ENCODE results near the gene GABPB1.

GABPB1 gene

DNA sequence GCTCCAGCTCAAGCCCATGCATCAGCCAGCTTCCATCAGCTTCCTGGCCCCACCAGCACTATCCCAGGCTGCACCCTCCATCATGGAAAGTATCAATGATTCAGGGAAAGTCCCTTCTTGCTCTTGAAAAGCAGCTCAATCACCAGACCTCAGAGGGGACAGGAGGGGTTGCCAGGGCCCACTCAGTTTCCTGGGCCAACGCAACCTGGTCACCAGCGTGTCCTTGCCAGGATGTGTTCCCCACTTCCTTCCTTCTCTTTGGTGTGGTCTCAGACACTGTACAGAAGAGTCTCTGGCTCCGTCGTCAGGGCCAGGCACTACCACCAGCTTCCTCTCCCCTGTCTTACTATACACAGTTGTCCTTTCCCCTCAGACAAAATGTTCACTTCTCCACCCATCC lies 92.5 kb downstream of the GABPB1 start:
- no peak for TF ChIP-seq CTCF (conservative IDR thresholded peaks at IDR 0.05; ENCODE audit: low read depth, low read length)
- DNase-seq (ENCODE audit: low read depth): no peak
- no peak overlapping the region for H3K4me3 ChIP-seq (ENCODE audit: low read length)

DNA sequence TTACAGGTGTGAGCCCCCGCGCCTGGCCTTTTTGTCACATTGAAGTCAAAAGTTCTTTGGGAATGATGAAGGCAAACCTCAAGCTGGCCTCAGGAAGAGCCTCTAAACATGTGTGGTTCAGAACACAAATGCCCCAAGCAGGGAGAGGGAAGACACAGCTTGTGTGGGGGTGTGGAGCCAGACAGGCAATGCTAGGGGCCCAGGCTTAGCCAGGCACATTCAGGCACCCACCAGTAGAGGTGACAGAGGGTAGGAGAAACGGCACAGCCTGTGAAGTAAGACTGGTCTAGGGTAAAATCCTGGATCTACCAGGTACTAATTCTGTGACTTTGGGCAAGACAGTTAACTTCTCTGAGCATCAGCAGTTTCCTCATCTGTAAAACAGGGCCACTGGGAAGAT lies 93.0 kb downstream of the GABPB1 start:
- DNase-seq (ENCODE audit: low read depth): no peak
- no peak for TF ChIP-seq CTCF (conservative IDR thresholded peaks at IDR 0.05; ENCODE audit: low read depth, low read length)
- no peak overlapping the region for H3K4me3 ChIP-seq (ENCODE audit: low read length)

- no peak for DNase-seq (ENCODE audit: low read depth)
- TF ChIP-seq CTCF (conservative IDR thresholded peaks at IDR 0.05; ENCODE audit: low read depth, low read length): no peak
- H3K4me3 ChIP-seq (ENCODE audit: low read length): no peak overlapping the region
Measured at GRCh38 chr15:50260969-50261496, 94.0 kb downstream of the GABPB1 start.

- TF ChIP-seq CTCF (conservative IDR thresholded peaks at IDR 0.05; ENCODE audit: low read depth, low read length): no peak
- no peak overlapping the region for H3K4me3 ChIP-seq (ENCODE audit: low read length)
- DNase-seq (ENCODE audit: low read depth): no peak
Measured at GRCh38 chr15:50259276-50259675, 95.7 kb downstream of the GABPB1 start.

DNA sequence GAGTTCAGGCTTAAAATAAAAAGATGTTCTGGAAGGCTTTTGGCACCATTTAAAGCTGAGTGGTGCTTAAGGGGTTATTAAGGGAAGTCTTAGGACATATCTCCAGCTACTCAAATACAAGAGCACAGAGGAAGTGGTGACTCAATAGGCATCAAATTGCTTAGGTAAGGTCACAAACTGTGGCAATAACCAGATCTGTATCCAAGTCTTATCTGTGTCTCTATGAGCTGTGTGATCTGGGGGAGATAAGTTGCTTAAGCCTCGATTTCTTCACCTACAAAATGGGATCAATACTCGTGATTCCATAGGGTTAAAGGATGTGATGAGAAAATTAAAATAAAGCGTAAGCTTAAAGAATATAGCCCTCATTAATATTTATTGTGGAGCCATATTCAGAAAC lies 97.1 kb downstream of the GABPB1 start:
- no peak for TF ChIP-seq CTCF (conservative IDR thresholded peaks at IDR 0.05; ENCODE audit: low read depth, low read length)
- DNase-seq (ENCODE audit: low read depth): no peak
- no peak overlapping the region for H3K4me3 ChIP-seq (ENCODE audit: low read length)

DNA sequence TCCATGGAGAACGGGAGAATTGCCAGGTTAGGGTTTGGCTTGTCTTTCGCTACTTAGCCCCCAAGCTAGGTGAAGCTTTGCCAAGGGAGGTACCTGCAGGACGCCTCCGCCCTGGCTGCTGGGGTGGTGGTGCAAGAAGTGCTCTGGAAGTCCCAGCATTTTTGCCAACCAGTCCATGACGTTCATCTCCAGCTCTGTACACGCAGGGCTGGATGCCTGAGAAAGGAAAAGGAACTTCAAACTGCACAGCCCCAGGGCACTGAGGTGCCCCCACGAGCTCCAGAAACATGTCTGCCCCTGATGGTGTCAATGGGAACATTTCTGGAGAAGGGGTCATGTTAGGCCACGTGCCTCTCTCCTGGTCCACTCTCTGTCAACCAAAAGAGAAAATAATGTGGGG lies 97.7 kb downstream of the GABPB1 start:
- no peak for DNase-seq (ENCODE audit: low read depth)
- no peak overlapping the region for H3K4me3 ChIP-seq (ENCODE audit: low read length)
- no peak for TF ChIP-seq CTCF (conservative IDR thresholded peaks at IDR 0.05; ENCODE audit: low read depth, low read length)

- H3K4me3 ChIP-seq (ENCODE audit: low read length): no peak overlapping the region
- DNase-seq (ENCODE audit: low read depth): no peak
Measured at GRCh38 chr15:50256188-50257041, 98.6 kb downstream of the GABPB1 start.

More at GRCh38 chr15:50256188-50257041, 98.6 kb downstream of the GABPB1 start:
- no peak for TF ChIP-seq CTCF (conservative IDR thresholded peaks at IDR 0.05; ENCODE audit: low read depth, low read length)

Data from retinal pigment epithelial cell (primary cell).